ENCODE data around the gene ZNF329. TPM values are rescaled to one million over a fixed set of nuclear protein-coding genes. Genes with fewer than 3 reads are reported as not detected.
"Not testable (repeated sequence)": the region's sequence is repeated elsewhere in the genome, so short reads cannot be mapped to it uniquely, and the experiment has no call there.

The ZNF329 gene
- total and polyA plus RNA-seq, 2 experiments from 2014 or later, result 1.8 to 18.4 TPM

GRCh38 chr19:58153386-58153785 is 2.8 kb upstream of the ZNF329 start:
- H3K27ac ChIP-seq, result peak overlapping the region; percentile 99
- no peak overlapping the region for H2AFZ ChIP-seq
- H4K20me1 ChIP-seq (ENCODE audit: insufficient read depth, poor library complexity, severe bottlenecking), result no peaks in the 10 kb centered on the region
- no peak for DNase-seq (ENCODE audit: low spot score)
- peaks cover 53% of the 10 kb centered on the region for H3K79me2 ChIP-seq
- H3K27me3 ChIP-seq, result no peaks in the 10 kb centered on the region
- peaks cover 4% of the 10 kb centered on the region for H3K36me3 ChIP-seq (replicated peaks; ENCODE audit: insufficient read depth, low read depth)
- TF ChIP-seq CTCF (IDR thresholded peaks at IDR 0.05; ENCODE audit: poor library complexity), result no peak
- TF ChIP-seq EZH2phosphoT487 (IDR thresholded peaks at IDR 0.05; ENCODE audit: low read depth, severe bottlenecking, unreplicated experiment), result no peak
- no peak for TF ChIP-seq EZH2 (IDR thresholded peaks at IDR 0.05; ENCODE audit: borderline replicate concordance)
- peaks cover 18% of the 10 kb centered on the region for H3K4me1 ChIP-seq (ENCODE audit: insufficient read depth)
- H3K4me3 ChIP-seq, result peak overlapping the region; percentile 93
- peaks cover 27% of the 10 kb centered on the region for H3K9me3 ChIP-seq (ENCODE audit: low read depth)
- WGBS (ENCODE audit: low lambda C conversion rate, missing lambda C conversion rate), result 93% methylated on average over 2 of the region's 2 CpGs
- no peaks in the 10 kb centered on the region for H3K9me2 ChIP-seq (replicated peaks; ENCODE audit: insufficient read depth)
- H3K4me2 ChIP-seq, result peak overlapping the region; percentile 96

- not testable (repeated sequence) for H3K9me2 ChIP-seq (replicated peaks; ENCODE audit: insufficient read depth); H3K27ac ChIP-seq; DNase-seq (ENCODE audit: low spot score); H4K20me1 ChIP-seq (ENCODE audit: insufficient read depth, poor library complexity, severe bottlenecking); H3K4me1 ChIP-seq (ENCODE audit: insufficient read depth); H3K36me3 ChIP-seq (replicated peaks; ENCODE audit: insufficient read depth, low read depth); H3K27me3 ChIP-seq; H3K4me2 ChIP-seq; H2AFZ ChIP-seq; H3K4me3 ChIP-seq
- WGBS (ENCODE audit: low lambda C conversion rate, missing lambda C conversion rate), result no CpG with 5 or more reads among the region's 28 CpGs
- peaks cover 55% of the 10 kb centered on the region for H3K9me3 ChIP-seq (ENCODE audit: low read depth)
- H3K79me2 ChIP-seq, result peaks cover 69% of the 10 kb centered on the region
These were observed 3.1 kb downstream of the ZNF329 start for GRCh38 chr19:58147475-58147874.

GRCh38 chr19:58145849-58146248 is 4.7 kb downstream of the ZNF329 start:
- no peak for DNase-seq (ENCODE audit: low spot score)
- TF ChIP-seq EZH2 (IDR thresholded peaks at IDR 0.05; ENCODE audit: borderline replicate concordance) (no peak), CTCF (IDR thresholded peaks at IDR 0.05; ENCODE audit: poor library complexity) (no peak), EZH2phosphoT487 (IDR thresholded peaks at IDR 0.05; ENCODE audit: low read depth, severe bottlenecking, unreplicated experiment) (no peak)
- no peaks in the 10 kb centered on the region for H4K20me1 ChIP-seq (ENCODE audit: insufficient read depth, poor library complexity, severe bottlenecking)
- no peaks in the 10 kb centered on the region for H3K27me3 ChIP-seq
- peaks cover 63% of the 10 kb centered on the region for H3K9me3 ChIP-seq (ENCODE audit: low read depth)
- H3K36me3 ChIP-seq (replicated peaks; ENCODE audit: insufficient read depth, low read depth), result peaks cover 7% of the 10 kb centered on the region
- H3K4me3 ChIP-seq, result no peak overlapping the region
- no peak overlapping the region for H2AFZ ChIP-seq
- H3K9me2 ChIP-seq (replicated peaks; ENCODE audit: insufficient read depth), result no peaks in the 10 kb centered on the region
- H3K79me2 ChIP-seq, result peaks cover 53% of the 10 kb centered on the region
- no peak overlapping the region for H3K27ac ChIP-seq
- WGBS (ENCODE audit: low lambda C conversion rate, missing lambda C conversion rate), result 94% methylated on average over 3 of the region's 3 CpGs
- no peak overlapping the region for H3K4me2 ChIP-seq
- H3K4me1 ChIP-seq (ENCODE audit: insufficient read depth), result peaks cover 6% of the 10 kb centered on the region

GRCh38 chr19:58134244-58134643 is 16.3 kb downstream of the ZNF329 start:
- no peak for DNase-seq (ENCODE audit: low spot score)
- no peak for TF ChIP-seq EZH2 (IDR thresholded peaks at IDR 0.05; ENCODE audit: borderline replicate concordance)
- no peak for TF ChIP-seq EZH2phosphoT487 (IDR thresholded peaks at IDR 0.05; ENCODE audit: low read depth, severe bottlenecking, unreplicated experiment)
- no peak for TF ChIP-seq CTCF (IDR thresholded peaks at IDR 0.05; ENCODE audit: poor library complexity)
- Histone ChIP-seq H3K27ac (no peak overlapping the region), H3K27me3 (no peaks in the 10 kb centered on the region), H3K9me2 (replicated peaks; ENCODE audit: insufficient read depth) (no peaks in the 10 kb centered on the region), H2AFZ (no peak overlapping the region), H4K20me1 (ENCODE audit: insufficient read depth, poor library complexity, severe bottlenecking) (no peaks in the 10 kb centered on the region), H3K4me1 (ENCODE audit: insufficient read depth) (no peaks in the 10 kb centered on the region), H3K4me3 (no peak overlapping the region), H3K9me3 (ENCODE audit: low read depth) (peaks cover 83% of the 10 kb centered on the region), H3K4me2 (no peak overlapping the region), H3K36me3 (replicated peaks; ENCODE audit: insufficient read depth, low read depth) (peaks cover 8% of the 10 kb centered on the region), H3K79me2 (no peaks in the 10 kb centered on the region)
- 100% methylated on average over 1 of the region's 1 CpG for whole genome bisulfite sequencing (ENCODE audit: low lambda C conversion rate, missing lambda C conversion rate)
